ENCODE measurements around the gene STK39.
"Not testable (repeated sequence)": the region's sequence is repeated elsewhere in the genome, so short reads cannot be mapped to it uniquely, and the experiment has no call there.

Gene STK39

GRCh38 chr2:168042127-168042824 lies 205.1 kb downstream of the STK39 start:
- H3K9ac ChIP-seq (ENCODE audit: low read depth in 1 of 2, low read length in 2 of 2); H3K27ac ChIP-seq (ENCODE audit: low read depth, low read length); H3K9me3 ChIP-seq (ENCODE audit: control insufficient read depth in 1 of 2, low read length in 2 of 2); H3K4me3 ChIP-seq (ENCODE audit: low read depth in 1 of 2, low read length in 2 of 2); H3K36me3 ChIP-seq (ENCODE audit: control insufficient read depth in 1 of 2, insufficient read depth in 2 of 2, low read length in 2 of 2); H3K27me3 ChIP-seq (ENCODE audit: control insufficient read depth in 1 of 2, insufficient read depth in 2 of 2, low read length in 2 of 2); H3K4me1 ChIP-seq (ENCODE audit: control insufficient read depth in 1 of 2, insufficient read depth in 2 of 2, low read length in 2 of 2): not testable (repeated sequence)

GRCh38 chr2:168039881-168040280 lies 207.5 kb downstream of the STK39 start:
- Histone ChIP-seq H3K9me3 (ENCODE audit: control insufficient read depth in 1 of 2, low read length in 2 of 2) (no peaks in the 10 kb centered on the region), H3K27ac (ENCODE audit: low read depth, low read length) (no peak overlapping the region), H3K4me3 (ENCODE audit: low read depth in 1 of 2, low read length in 2 of 2) (no peak overlapping the region), H3K36me3 (ENCODE audit: control insufficient read depth in 1 of 2, insufficient read depth in 2 of 2, low read length in 2 of 2) (peaks cover 0 to 3% of the 10 kb centered on the region in 2 donors), H3K9ac (ENCODE audit: low read depth in 1 of 2, low read length in 2 of 2) (no peak overlapping the region), H3K27me3 (ENCODE audit: control insufficient read depth in 1 of 2, insufficient read depth in 2 of 2, low read length in 2 of 2) (no peaks in the 10 kb centered on the region), H3K4me1 (ENCODE audit: control insufficient read depth in 1 of 2, insufficient read depth in 2 of 2, low read length in 2 of 2) (peaks cover 4 to 5% of the 10 kb centered on the region in 2 donors)

- no peaks in the 10 kb centered on the region for H3K4me1 ChIP-seq (ENCODE audit: control insufficient read depth in 1 of 2, insufficient read depth in 2 of 2, low read length in 2 of 2)
- peaks cover 3 to 4% of the 10 kb centered on the region in 2 donors for H3K36me3 ChIP-seq (ENCODE audit: control insufficient read depth in 1 of 2, insufficient read depth in 2 of 2, low read length in 2 of 2)
- H3K27me3 ChIP-seq (ENCODE audit: control insufficient read depth in 1 of 2, insufficient read depth in 2 of 2, low read length in 2 of 2) = no peaks in the 10 kb centered on the region
- no peak overlapping the region for H3K4me3 ChIP-seq (ENCODE audit: low read depth in 1 of 2, low read length in 2 of 2)
- H3K9me3 ChIP-seq (ENCODE audit: control insufficient read depth in 1 of 2, low read length in 2 of 2) = no peaks in the 10 kb centered on the region
- no peak overlapping the region for H3K27ac ChIP-seq (ENCODE audit: low read depth, low read length)
- H3K9ac ChIP-seq (ENCODE audit: low read depth in 1 of 2, low read length in 2 of 2) = no peak overlapping the region
Observed at GRCh38 chr2:168037778-168038177, 209.6 kb downstream of the STK39 start.

GRCh38 chr2:168035458-168035857 lies 211.9 kb downstream of the STK39 start:
- Histone ChIP-seq H3K9me3 (ENCODE audit: control insufficient read depth in 1 of 2, low read length in 2 of 2) (no peaks in the 10 kb centered on the region), H3K9ac (ENCODE audit: low read depth in 1 of 2, low read length in 2 of 2) (no peak overlapping the region), H3K4me3 (ENCODE audit: low read depth in 1 of 2, low read length in 2 of 2) (no peak overlapping the region), H3K4me1 (ENCODE audit: control insufficient read depth in 1 of 2, insufficient read depth in 2 of 2, low read length in 2 of 2) (no peaks in the 10 kb centered on the region), H3K27ac (ENCODE audit: low read depth, low read length) (no peak overlapping the region), H3K36me3 (ENCODE audit: control insufficient read depth in 1 of 2, insufficient read depth in 2 of 2, low read length in 2 of 2) (peaks cover 0 to 4% of the 10 kb centered on the region in 2 donors), H3K27me3 (ENCODE audit: control insufficient read depth in 1 of 2, insufficient read depth in 2 of 2, low read length in 2 of 2) (no peaks in the 10 kb centered on the region)

- Histone ChIP-seq H3K4me1 (ENCODE audit: control insufficient read depth in 1 of 2, insufficient read depth in 2 of 2, low read length in 2 of 2) (no peaks in the 10 kb centered on the region), H3K27ac (ENCODE audit: low read depth, low read length) (no peak overlapping the region), H3K9me3 (ENCODE audit: control insufficient read depth in 1 of 2, low read length in 2 of 2) (no peaks in the 10 kb centered on the region), H3K9ac (ENCODE audit: low read depth in 1 of 2, low read length in 2 of 2) (no peak overlapping the region), H3K4me3 (ENCODE audit: low read depth in 1 of 2, low read length in 2 of 2) (no peak overlapping the region), H3K36me3 (ENCODE audit: control insufficient read depth in 1 of 2, insufficient read depth in 2 of 2, low read length in 2 of 2) (peaks cover 0 to 4% of the 10 kb centered on the region in 2 donors), H3K27me3 (ENCODE audit: control insufficient read depth in 1 of 2, insufficient read depth in 2 of 2, low read length in 2 of 2) (no peaks in the 10 kb centered on the region)
Observed at GRCh38 chr2:168034616-168035015, 212.8 kb downstream of the STK39 start.

- H3K4me1 ChIP-seq (ENCODE audit: control insufficient read depth in 1 of 2, insufficient read depth in 2 of 2, low read length in 2 of 2) = peaks cover 0 to 2% of the 10 kb centered on the region in 2 donors
- H3K36me3 ChIP-seq (ENCODE audit: control insufficient read depth in 1 of 2, insufficient read depth in 2 of 2, low read length in 2 of 2) = peaks cover 0 to 4% of the 10 kb centered on the region in 2 donors
- no peaks in the 10 kb centered on the region for H3K9me3 ChIP-seq (ENCODE audit: control insufficient read depth in 1 of 2, low read length in 2 of 2)
- H3K27me3 ChIP-seq (ENCODE audit: control insufficient read depth in 1 of 2, insufficient read depth in 2 of 2, low read length in 2 of 2) = no peaks in the 10 kb centered on the region
- no peak overlapping the region for H3K27ac ChIP-seq (ENCODE audit: low read depth, low read length)
- H3K9ac ChIP-seq (ENCODE audit: low read depth in 1 of 2, low read length in 2 of 2) = no peak overlapping the region
- H3K4me3 ChIP-seq (ENCODE audit: low read depth in 1 of 2, low read length in 2 of 2) = no peak overlapping the region
Observed at GRCh38 chr2:168033966-168034365, 213.4 kb downstream of the STK39 start.

GRCh38 chr2:168032091-168032490 lies 215.3 kb downstream of the STK39 start:
- Histone ChIP-seq H3K9me3 (ENCODE audit: control insufficient read depth in 1 of 2, low read length in 2 of 2) (no peaks in the 10 kb centered on the region), H3K9ac (ENCODE audit: low read depth in 1 of 2, low read length in 2 of 2) (no peak overlapping the region), H3K4me3 (ENCODE audit: low read depth in 1 of 2, low read length in 2 of 2) (no peak overlapping the region), H3K36me3 (ENCODE audit: control insufficient read depth in 1 of 2, insufficient read depth in 2 of 2, low read length in 2 of 2) (peaks cover 0 to 4% of the 10 kb centered on the region in 2 donors), H3K27ac (ENCODE audit: low read depth, low read length) (no peak overlapping the region), H3K4me1 (ENCODE audit: control insufficient read depth in 1 of 2, insufficient read depth in 2 of 2, low read length in 2 of 2) (peaks cover 8 to 14% of the 10 kb centered on the region in 2 donors), H3K27me3 (ENCODE audit: control insufficient read depth in 1 of 2, insufficient read depth in 2 of 2, low read length in 2 of 2) (no peaks in the 10 kb centered on the region)

GRCh38 chr2:168030862-168031624 lies 216.4 kb downstream of the STK39 start:
- H3K4me3 ChIP-seq (ENCODE audit: low read depth in 1 of 2, low read length in 2 of 2) = no peak overlapping the region
- H3K36me3 ChIP-seq (ENCODE audit: control insufficient read depth in 1 of 2, insufficient read depth in 2 of 2, low read length in 2 of 2) = peaks cover 0 to 4% of the 10 kb centered on the region in 2 donors
- no peaks in the 10 kb centered on the region for H3K27me3 ChIP-seq (ENCODE audit: control insufficient read depth in 1 of 2, insufficient read depth in 2 of 2, low read length in 2 of 2)
- H3K4me1 ChIP-seq (ENCODE audit: control insufficient read depth in 1 of 2, insufficient read depth in 2 of 2, low read length in 2 of 2) = peaks cover 13 to 17% of the 10 kb centered on the region in 2 donors
- H3K27ac ChIP-seq (ENCODE audit: low read depth, low read length) = no peak overlapping the region
- H3K9ac ChIP-seq (ENCODE audit: low read depth in 1 of 2, low read length in 2 of 2) = no peak overlapping the region
- no peaks in the 10 kb centered on the region for H3K9me3 ChIP-seq (ENCODE audit: control insufficient read depth in 1 of 2, low read length in 2 of 2)

GRCh38 chr2:168029071-168029470 lies 218.3 kb downstream of the STK39 start:
- Histone ChIP-seq H3K4me1 (ENCODE audit: control insufficient read depth in 1 of 2, insufficient read depth in 2 of 2, low read length in 2 of 2) (peaks cover 21 to 25% of the 10 kb centered on the region in 2 donors), H3K36me3 (ENCODE audit: control insufficient read depth in 1 of 2, insufficient read depth in 2 of 2, low read length in 2 of 2) (peaks cover 4 to 8% of the 10 kb centered on the region in 2 donors), H3K4me3 (ENCODE audit: low read depth in 1 of 2, low read length in 2 of 2) (no peak overlapping the region), H3K9ac (ENCODE audit: low read depth in 1 of 2, low read length in 2 of 2) (no peak overlapping the region), H3K9me3 (ENCODE audit: control insufficient read depth in 1 of 2, low read length in 2 of 2) (no peaks in the 10 kb centered on the region), H3K27me3 (ENCODE audit: control insufficient read depth in 1 of 2, insufficient read depth in 2 of 2, low read length in 2 of 2) (no peaks in the 10 kb centered on the region), H3K27ac (ENCODE audit: low read depth, low read length) (no peak overlapping the region)

- no peaks in the 10 kb centered on the region for H3K27me3 ChIP-seq (ENCODE audit: control insufficient read depth in 1 of 2, insufficient read depth in 2 of 2, low read length in 2 of 2)
- peaks cover 21 to 25% of the 10 kb centered on the region in 2 donors for H3K4me1 ChIP-seq (ENCODE audit: control insufficient read depth in 1 of 2, insufficient read depth in 2 of 2, low read length in 2 of 2)
- H3K36me3 ChIP-seq (ENCODE audit: control insufficient read depth in 1 of 2, insufficient read depth in 2 of 2, low read length in 2 of 2) = peaks cover 4% of the 10 kb centered on the region in 2 donors
- no peak overlapping the region for H3K4me3 ChIP-seq (ENCODE audit: low read depth in 1 of 2, low read length in 2 of 2)
- no peak overlapping the region for H3K9ac ChIP-seq (ENCODE audit: low read depth in 1 of 2, low read length in 2 of 2)
- H3K27ac ChIP-seq (ENCODE audit: low read depth, low read length) = no peak overlapping the region
- H3K9me3 ChIP-seq (ENCODE audit: control insufficient read depth in 1 of 2, low read length in 2 of 2) = no peaks in the 10 kb centered on the region
Observed at GRCh38 chr2:168028362-168028761, 219.0 kb downstream of the STK39 start.

All from duodenal mucosa (tissue), 2 donors.